ENCODE measurements around the gene MXI1.
A peak's percentile ranks its signal among the peaks of the same experiment; 100 is the strongest.

Gene MXI1

DNA sequence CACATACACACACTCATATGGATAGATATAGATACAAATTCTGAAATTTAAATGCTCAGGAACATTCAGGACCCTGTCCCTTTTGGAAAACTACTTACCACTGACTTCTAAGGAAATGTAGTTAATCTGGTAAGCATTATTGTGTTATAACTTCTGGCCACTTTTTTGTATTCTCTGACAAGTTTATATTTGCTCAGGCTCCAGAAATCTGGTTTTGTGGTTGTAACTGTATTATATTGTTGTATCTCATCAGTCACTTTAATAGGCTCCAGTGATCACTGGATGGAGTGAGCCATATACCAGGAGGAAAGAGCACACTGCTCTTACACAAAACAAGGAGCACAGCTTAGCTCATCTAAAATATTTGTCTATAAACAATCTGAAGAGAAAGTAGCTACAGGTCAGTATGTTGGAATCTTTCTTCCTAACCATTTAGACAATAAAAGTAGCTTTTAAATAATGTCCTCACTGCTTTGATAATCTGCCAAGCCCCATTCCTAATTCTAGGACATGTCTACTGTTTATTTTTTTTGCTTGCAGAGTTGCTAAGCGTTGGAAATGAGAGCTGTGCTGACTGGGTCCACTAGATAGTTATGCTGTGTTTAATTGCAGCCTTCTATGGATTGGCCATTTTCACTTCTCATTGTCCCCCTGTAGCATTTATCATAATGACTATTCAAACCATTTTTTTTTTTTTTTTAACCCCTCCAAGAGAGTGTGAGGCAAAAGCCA lies 53.5 kb downstream of the MXI1 start:
- no peak for TF ChIP-seq FOXM1 (IDR thresholded peaks at IDR 0.05; ENCODE audit: borderline replicate concordance)
- TF ChIP-seq HDGF (IDR thresholded peaks at IDR 0.05; ENCODE audit: borderline replicate concordance), result no peak
- TF ChIP-seq ARNT (IDR thresholded peaks at IDR 0.05), result no peak
- TF ChIP-seq SUZ12 (IDR thresholded peaks at IDR 0.05), result no peak
- no peak for TF ChIP-seq BHLHE40 (IDR thresholded peaks at IDR 0.05; ENCODE audit: borderline replicate concordance)
- no peak for TF ChIP-seq CTBP1 (IDR thresholded peaks at IDR 0.05; ENCODE audit: borderline replicate concordance)
- TF ChIP-seq FOXA1 (IDR thresholded peaks at IDR 0.05), result no peak
- no peak for TF ChIP-seq SP1 (IDR thresholded peaks at IDR 0.05)
- TF ChIP-seq LEF1 (IDR thresholded peaks at IDR 0.05; ENCODE audit: borderline replicate concordance), result no peak
- no peak for TF ChIP-seq NFRKB (IDR thresholded peaks at IDR 0.05)
- no peak for TF ChIP-seq TARDBP (IDR thresholded peaks at IDR 0.05)
- TF ChIP-seq ELF4 (IDR thresholded peaks at IDR 0.05), result no peak
- TF ChIP-seq L3MBTL2 (conservative IDR thresholded peaks at IDR 0.05), result no peak
- TF ChIP-seq ZNF384 (IDR thresholded peaks at IDR 0.05), result no peak
- TF ChIP-seq FOXK2 (IDR thresholded peaks at IDR 0.05), result no peak
- no peak for TF ChIP-seq PKNOX1 (IDR thresholded peaks at IDR 0.05)
- CTCF ChIA-PET, result interaction anchor here (0.7 to 0.8 kb wide), 2 partner anchors 38 to 203 kb away, joined by 4 to 6 read pairs; no protein-coding TSS in a partner anchor
- POLR2A ChIA-PET, result interaction anchor here (0.7 kb wide), 1 partner anchor 55 kb away, joined by 3 read pairs; no protein-coding TSS in a partner anchor
- no peak for DNase-seq (ENCODE audit: extremely low spot score)

- ChIA-PET POLR2A (no interaction called here), CTCF (no interaction called here)
- TF ChIP-seq FOXA1 (IDR thresholded peaks at IDR 0.05), result no peak
- TF ChIP-seq ZNF384 (IDR thresholded peaks at IDR 0.05), result no peak
- TF ChIP-seq CTBP1 (IDR thresholded peaks at IDR 0.05; ENCODE audit: borderline replicate concordance), result no peak
- no peak for TF ChIP-seq PKNOX1 (IDR thresholded peaks at IDR 0.05)
- no peak for TF ChIP-seq FOXK2 (IDR thresholded peaks at IDR 0.05)
- TF ChIP-seq HDGF (IDR thresholded peaks at IDR 0.05; ENCODE audit: borderline replicate concordance), result no peak
- TF ChIP-seq BHLHE40 (IDR thresholded peaks at IDR 0.05; ENCODE audit: borderline replicate concordance), result no peak
- no peak for TF ChIP-seq TARDBP (IDR thresholded peaks at IDR 0.05)
- TF ChIP-seq L3MBTL2 (conservative IDR thresholded peaks at IDR 0.05), result no peak
- no peak for TF ChIP-seq SUZ12 (IDR thresholded peaks at IDR 0.05)
- no peak for TF ChIP-seq SP1 (IDR thresholded peaks at IDR 0.05)
- TF ChIP-seq FOXM1 (IDR thresholded peaks at IDR 0.05; ENCODE audit: borderline replicate concordance), result no peak
- no peak for TF ChIP-seq ELF4 (IDR thresholded peaks at IDR 0.05)
- no peak for TF ChIP-seq ARNT (IDR thresholded peaks at IDR 0.05)
- TF ChIP-seq NFRKB (IDR thresholded peaks at IDR 0.05), result no peak
- no peak for TF ChIP-seq LEF1 (IDR thresholded peaks at IDR 0.05; ENCODE audit: borderline replicate concordance)
- DNase-seq (ENCODE audit: extremely low spot score), result no peak
These were observed 55.8 kb downstream of the MXI1 start for GRCh38 chr10:110263164-110263563.

- ChIA-PET POLR2A (no interaction called here), CTCF (interaction anchor here (0.6 to 1.0 kb wide), 2 partner anchors 381 to 538 kb away, joined by 3 read pairs; no protein-coding TSS in a partner anchor)
- DNase-seq (ENCODE audit: extremely low spot score), result peak; percentile 42
- TF ChIP-seq ZNF384 (IDR thresholded peaks at IDR 0.05), result no peak
These were observed 58.3 kb downstream of the MXI1 start for GRCh38 chr10:110265573-110266193.

DNA sequence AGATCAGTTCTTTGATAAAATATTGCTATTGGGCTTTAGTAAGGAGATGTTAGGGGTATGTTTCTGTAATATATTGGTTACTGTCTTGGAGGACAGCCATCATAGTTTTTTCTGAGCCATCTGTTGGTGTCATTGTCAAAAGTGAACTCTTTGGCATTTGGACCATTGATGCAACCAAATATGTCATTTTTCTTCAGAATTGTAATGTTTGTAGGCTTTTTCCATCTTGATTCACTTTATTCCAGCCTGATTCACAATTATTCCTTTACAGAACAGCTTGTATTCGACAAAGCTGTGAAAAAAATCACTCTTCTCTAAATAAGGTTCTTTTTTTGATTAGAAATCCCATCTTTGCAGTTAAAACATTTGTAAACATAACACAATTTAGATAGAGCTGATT lies 59.9 kb downstream of the MXI1 start:
- CTCF ChIA-PET, result interaction anchor here (0.7 kb wide), 1 partner anchor 157 kb away, joined by 3 read pairs; no protein-coding TSS in a partner anchor
- POLR2A ChIA-PET, result no interaction called here

GRCh38 chr10:110268442-110268841 lies 61.0 kb downstream of the MXI1 start:
- POLR2A ChIA-PET, result interaction anchor here (1.0 kb wide), 1 partner anchor 58 kb away, joined by 3 read pairs; no protein-coding TSS in a partner anchor
- TF ChIP-seq TARDBP (IDR thresholded peaks at IDR 0.05) (no peak), NFRKB (IDR thresholded peaks at IDR 0.05) (no peak), ELF4 (IDR thresholded peaks at IDR 0.05) (no peak), SUZ12 (IDR thresholded peaks at IDR 0.05) (no peak), ZNF384 (IDR thresholded peaks at IDR 0.05) (no peak), FOXM1 (IDR thresholded peaks at IDR 0.05; ENCODE audit: borderline replicate concordance) (no peak), CTBP1 (IDR thresholded peaks at IDR 0.05; ENCODE audit: borderline replicate concordance) (no peak), FOXK2 (IDR thresholded peaks at IDR 0.05) (no peak)
- CTCF ChIA-PET, result interaction anchor here (0.7 to 1.8 kb wide), 3 partner anchors 11 to 62 kb away, joined by 3 to 6 read pairs (median 4); partner anchors contain the start of gene MXI1
- DNase-seq (ENCODE audit: extremely low spot score), result no peak

More for the DNA sequence above, 59.9 kb downstream of the MXI1 start:
- TF ChIP-seq CTBP1 (IDR thresholded peaks at IDR 0.05; ENCODE audit: borderline replicate concordance) (no peak), L3MBTL2 (conservative IDR thresholded peaks at IDR 0.05) (no peak), FOXA1 (IDR thresholded peaks at IDR 0.05) (no peak), ARNT (IDR thresholded peaks at IDR 0.05) (no peak), SUZ12 (IDR thresholded peaks at IDR 0.05) (no peak), BHLHE40 (IDR thresholded peaks at IDR 0.05; ENCODE audit: borderline replicate concordance) (no peak), TARDBP (IDR thresholded peaks at IDR 0.05) (no peak)
- no peak for DNase-seq (ENCODE audit: extremely low spot score)

- CTCF ChIA-PET, result interaction anchor here (0.7 to 1.8 kb wide), 5 partner anchors 10 to 384 kb away, joined by 3 to 6 read pairs (median 4); partner anchors contain the start of gene MXI1
- DNase-seq (ENCODE audit: extremely low spot score), result no peak
- POLR2A ChIA-PET, result interaction anchor here (1.0 kb wide), 1 partner anchor 58 kb away, joined by 3 read pairs; no protein-coding TSS in a partner anchor
- TF ChIP-seq CTBP1 (IDR thresholded peaks at IDR 0.05; ENCODE audit: borderline replicate concordance), result no peak
- no peak for TF ChIP-seq FOXA1 (IDR thresholded peaks at IDR 0.05)
- TF ChIP-seq TARDBP (IDR thresholded peaks at IDR 0.05), result no peak
- no peak for TF ChIP-seq L3MBTL2 (conservative IDR thresholded peaks at IDR 0.05)
- TF ChIP-seq HDGF (IDR thresholded peaks at IDR 0.05; ENCODE audit: borderline replicate concordance), result no peak
These were observed 61.6 kb downstream of the MXI1 start for GRCh38 chr10:110268971-110269370.
